ENCODE results near the gene CSTB. TPM values are rescaled to one million over a fixed set of nuclear protein-coding genes. Genes with fewer than 3 reads are reported as not detected.

CSTB gene
- total and polyA plus RNA-seq, 4 donors: 3.8 to 62.4 (median 33.7) TPM

DNA sequence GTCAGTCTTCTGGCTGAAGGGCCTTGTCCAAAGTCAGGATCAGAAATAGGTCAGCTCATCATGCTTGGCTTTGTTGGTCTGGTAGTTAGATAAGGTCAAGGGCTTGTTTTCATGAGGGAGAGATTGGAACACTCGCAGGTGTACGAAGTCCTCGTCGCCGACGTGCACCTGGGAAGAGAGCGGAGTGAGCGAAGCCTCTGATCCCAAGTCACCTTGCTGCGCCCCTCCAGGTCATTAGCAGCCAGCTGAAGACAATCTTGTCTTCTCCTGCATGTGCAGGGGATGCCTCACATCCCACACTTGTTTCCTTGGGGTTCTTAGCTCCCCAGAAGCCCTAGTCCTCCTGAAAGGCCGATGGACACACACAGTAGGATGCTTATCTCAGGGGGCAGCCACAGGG is 1.9 kb downstream of the CSTB start:
- no peaks in the 10 kb centered on the region for H3K9me3 ChIP-seq (ENCODE audit: control insufficient read depth in 4 of 4, low read length in 3 of 4)
- H3K36me3 ChIP-seq (ENCODE audit: control insufficient read depth in 4 of 4, insufficient read depth in 3 of 4, low read depth in 1 of 4, low read length in 3 of 4): peaks cover 0 to 13% (median 9%) of the 10 kb centered on the region in 4 donors
- TF ChIP-seq FOXA1 (IDR thresholded peaks at IDR 0.05): no peak
- TF ChIP-seq, protein P1, sequence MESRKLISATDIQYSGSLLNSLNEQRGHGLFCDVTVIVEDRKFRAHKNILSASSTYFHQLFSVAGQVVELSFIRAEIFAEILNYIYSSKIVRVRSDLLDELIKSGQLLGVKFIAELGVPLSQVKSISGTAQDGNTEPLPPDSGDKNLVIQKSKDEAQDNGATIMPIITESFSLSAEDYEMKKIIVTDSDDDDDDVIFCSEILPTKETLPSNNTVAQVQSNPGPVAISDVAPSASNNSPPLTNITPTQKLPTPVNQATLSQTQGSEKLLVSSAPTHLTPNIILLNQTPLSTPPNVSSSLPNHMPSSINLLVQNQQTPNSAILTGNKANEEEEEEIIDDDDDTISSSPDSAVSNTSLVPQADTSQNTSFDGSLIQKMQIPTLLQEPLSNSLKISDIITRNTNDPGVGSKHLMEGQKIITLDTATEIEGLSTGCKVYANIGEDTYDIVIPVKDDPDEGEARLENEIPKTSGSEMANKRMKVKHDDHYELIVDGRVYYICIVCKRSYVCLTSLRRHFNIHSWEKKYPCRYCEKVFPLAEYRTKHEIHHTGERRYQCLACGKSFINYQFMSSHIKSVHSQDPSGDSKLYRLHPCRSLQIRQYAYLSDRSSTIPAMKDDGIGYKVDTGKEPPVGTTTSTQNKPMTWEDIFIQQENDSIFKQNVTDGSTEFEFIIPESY (IDR thresholded peaks at IDR 0.05): no peak
- TF ChIP-seq, protein P2, sequence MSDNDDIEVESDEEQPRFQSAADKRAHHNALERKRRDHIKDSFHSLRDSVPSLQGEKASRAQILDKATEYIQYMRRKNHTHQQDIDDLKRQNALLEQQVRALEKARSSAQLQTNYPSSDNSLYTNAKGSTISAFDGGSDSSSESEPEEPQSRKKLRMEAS (IDR thresholded peaks at IDR 0.05): no peak
- no peak for TF ChIP-seq YY1 (IDR thresholded peaks at IDR 0.05)
- TF ChIP-seq, protein P3, sequence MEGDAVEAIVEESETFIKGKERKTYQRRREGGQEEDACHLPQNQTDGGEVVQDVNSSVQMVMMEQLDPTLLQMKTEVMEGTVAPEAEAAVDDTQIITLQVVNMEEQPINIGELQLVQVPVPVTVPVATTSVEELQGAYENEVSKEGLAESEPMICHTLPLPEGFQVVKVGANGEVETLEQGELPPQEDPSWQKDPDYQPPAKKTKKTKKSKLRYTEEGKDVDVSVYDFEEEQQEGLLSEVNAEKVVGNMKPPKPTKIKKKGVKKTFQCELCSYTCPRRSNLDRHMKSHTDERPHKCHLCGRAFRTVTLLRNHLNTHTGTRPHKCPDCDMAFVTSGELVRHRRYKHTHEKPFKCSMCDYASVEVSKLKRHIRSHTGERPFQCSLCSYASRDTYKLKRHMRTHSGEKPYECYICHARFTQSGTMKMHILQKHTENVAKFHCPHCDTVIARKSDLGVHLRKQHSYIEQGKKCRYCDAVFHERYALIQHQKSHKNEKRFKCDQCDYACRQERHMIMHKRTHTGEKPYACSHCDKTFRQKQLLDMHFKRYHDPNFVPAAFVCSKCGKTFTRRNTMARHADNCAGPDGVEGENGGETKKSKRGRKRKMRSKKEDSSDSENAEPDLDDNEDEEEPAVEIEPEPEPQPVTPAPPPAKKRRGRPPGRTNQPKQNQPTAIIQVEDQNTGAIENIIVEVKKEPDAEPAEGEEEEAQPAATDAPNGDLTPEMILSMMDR (IDR thresholded peaks at IDR 0.05; ENCODE audit: low read depth, low read length, missing input control): no peak
- TF ChIP-seq, protein P4, sequence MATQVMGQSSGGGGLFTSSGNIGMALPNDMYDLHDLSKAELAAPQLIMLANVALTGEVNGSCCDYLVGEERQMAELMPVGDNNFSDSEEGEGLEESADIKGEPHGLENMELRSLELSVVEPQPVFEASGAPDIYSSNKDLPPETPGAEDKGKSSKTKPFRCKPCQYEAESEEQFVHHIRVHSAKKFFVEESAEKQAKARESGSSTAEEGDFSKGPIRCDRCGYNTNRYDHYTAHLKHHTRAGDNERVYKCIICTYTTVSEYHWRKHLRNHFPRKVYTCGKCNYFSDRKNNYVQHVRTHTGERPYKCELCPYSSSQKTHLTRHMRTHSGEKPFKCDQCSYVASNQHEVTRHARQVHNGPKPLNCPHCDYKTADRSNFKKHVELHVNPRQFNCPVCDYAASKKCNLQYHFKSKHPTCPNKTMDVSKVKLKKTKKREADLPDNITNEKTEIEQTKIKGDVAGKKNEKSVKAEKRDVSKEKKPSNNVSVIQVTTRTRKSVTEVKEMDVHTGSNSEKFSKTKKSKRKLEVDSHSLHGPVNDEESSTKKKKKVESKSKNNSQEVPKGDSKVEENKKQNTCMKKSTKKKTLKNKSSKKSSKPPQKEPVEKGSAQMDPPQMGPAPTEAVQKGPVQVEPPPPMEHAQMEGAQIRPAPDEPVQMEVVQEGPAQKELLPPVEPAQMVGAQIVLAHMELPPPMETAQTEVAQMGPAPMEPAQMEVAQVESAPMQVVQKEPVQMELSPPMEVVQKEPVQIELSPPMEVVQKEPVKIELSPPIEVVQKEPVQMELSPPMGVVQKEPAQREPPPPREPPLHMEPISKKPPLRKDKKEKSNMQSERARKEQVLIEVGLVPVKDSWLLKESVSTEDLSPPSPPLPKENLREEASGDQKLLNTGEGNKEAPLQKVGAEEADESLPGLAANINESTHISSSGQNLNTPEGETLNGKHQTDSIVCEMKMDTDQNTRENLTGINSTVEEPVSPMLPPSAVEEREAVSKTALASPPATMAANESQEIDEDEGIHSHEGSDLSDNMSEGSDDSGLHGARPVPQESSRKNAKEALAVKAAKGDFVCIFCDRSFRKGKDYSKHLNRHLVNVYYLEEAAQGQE (IDR thresholded peaks at IDR 0.05): no peak
- no peak for TF ChIP-seq RXRA (IDR thresholded peaks at IDR 0.05)
- TF ChIP-seq SP1 (IDR thresholded peaks at IDR 0.05): no peak
- no peak for TF ChIP-seq HNF4A (conservative IDR thresholded peaks at IDR 0.05)
- TF ChIP-seq TAF1 (conservative IDR thresholded peaks at IDR 0.05): no peak
- TF ChIP-seq GABPA (IDR thresholded peaks at IDR 0.05 in 1 of 2, conservative IDR thresholded peaks at IDR 0.05 in 1 of 2): no peak
- no peak for TF ChIP-seq HNF4G (IDR thresholded peaks at IDR 0.05)
- TF ChIP-seq FOXA2 (IDR thresholded peaks at IDR 0.05): no peak
- TF ChIP-seq NR2F2 (IDR thresholded peaks at IDR 0.05): no peak
- TF ChIP-seq RAD21 (IDR thresholded peaks at IDR 0.05): no peak
- no peak for TF ChIP-seq EGR1 (IDR thresholded peaks at IDR 0.05; ENCODE audit: low read depth in 2 of 2)
- TF ChIP-seq, protein P5, sequence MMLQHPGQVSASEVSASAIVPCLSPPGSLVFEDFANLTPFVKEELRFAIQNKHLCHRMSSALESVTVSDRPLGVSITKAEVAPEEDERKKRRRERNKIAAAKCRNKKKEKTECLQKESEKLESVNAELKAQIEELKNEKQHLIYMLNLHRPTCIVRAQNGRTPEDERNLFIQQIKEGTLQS (IDR thresholded peaks at IDR 0.05): no peak
- no peak for TF ChIP-seq JUND (IDR thresholded peaks at IDR 0.05)
- no peak overlapping the region for H3K9ac ChIP-seq (ENCODE audit: low read depth in 1 of 2, low read length in 2 of 2)
- H3K4me3 ChIP-seq (ENCODE audit: low read depth in 1 of 3, low read length in 3 of 3): no peak overlapping the region
- DNase-seq (ENCODE audit: low spot score): no peak
- no peak overlapping the region for H3K27ac ChIP-seq (ENCODE audit: low read depth in 1 of 2, low read length in 2 of 2)
- 94% methylated on average over 10 of the region's 10 CpGs for WGBS
- H3K27me3 ChIP-seq (ENCODE audit: control insufficient read depth in 4 of 4, insufficient read depth in 4 of 4, low read length in 3 of 4): no peaks in the 10 kb centered on the region
- peaks cover 6 to 14% (median 10%) of the 10 kb centered on the region in 4 donors for H3K4me1 ChIP-seq (ENCODE audit: control insufficient read depth in 4 of 4, insufficient read depth in 4 of 4, low read length in 3 of 4)
